IMR-90 (cell line): ENCODE results near the gene PNCK. TPM values are rescaled to one million over a fixed set of nuclear protein-coding genes. Genes with fewer than 3 reads are reported as not detected.

ENCODE experiments used
- ATAC-seq: fragments of 200-7000 bp; cut with Tn5 transposase; 2 replicates; pipeline ENCODE4 v1.9.1; 2020; ENCODE audit warnings: low read depth, mild to moderate bottlenecking, moderate library complexity
- BruUV-seq: library from RNA; stranded (reverse); fragments of 400-500 nt; replicated peaks from 2 replicates; lab custom pipeline; 2021; lab: Mats Ljungman, UMichigan
- CTCF ChIA-PET: fragments of 300-600 bp; formaldehyde crosslinking; extraction: SDS; loops from one replicate; lab custom pipeline; 2021; ENCODE audit warnings: antibody characterized with exemption; lab: Yijun Ruan, JAX
- POLR2A ChIA-PET: fragments of 300-600 bp; sonication (Branson Sonifier 250); formaldehyde crosslinking; loops from one replicate; lab custom pipeline; 2022; ENCODE audit warnings: antibody characterized with exemption; ENCODE audit not compliant: unreplicated experiment; lab: Charles Lee
- DNase-seq: peaks from one replicate; pipeline ENCODE4 v3.0.0; 2013
- H2AFZ ChIP-seq: replicated peaks from 2 replicates; pipeline ENCODE3; 2013; ENCODE audit warnings: low read length, mild to moderate bottlenecking; ENCODE audit not compliant: poor library complexity
- H2AK5ac ChIP-seq: 2 replicates; pipeline ENCODE4 v1.6.1; 2013; ENCODE audit warnings: low read depth, low read length, inconsistent platforms
- H2AK9ac ChIP-seq: replicated peaks from 2 replicates; pipeline ENCODE3; 2013; ENCODE audit warnings: mild to moderate bottlenecking, low read depth, low read length, moderate library complexity; ENCODE audit not compliant: poor library complexity
- H2BK120ac ChIP-seq: 2 replicates; pipeline ENCODE4 v1.6.1; 2013; ENCODE audit warnings: low read depth, low read length, inconsistent platforms
- H2BK15ac ChIP-seq: 3 replicates; pipeline ENCODE4 v1.6.1; 2013; ENCODE audit warnings: low read depth, low read length, inconsistent platforms
- H2BK20ac ChIP-seq: 2 replicates; pipeline ENCODE4 v1.6.1; 2013; ENCODE audit warnings: low read depth, mild to moderate bottlenecking, inconsistent platforms, low read length, moderate library complexity
- H2BK5ac ChIP-seq: 2 replicates; pipeline ENCODE4 v1.6.1; 2013; ENCODE audit warnings: mild to moderate bottlenecking, low read depth, low read length, inconsistent platforms; ENCODE audit not compliant: poor library complexity, severe bottlenecking
- H3K14ac ChIP-seq: replicated peaks from 2 replicates; pipeline ENCODE4 v1.6.1; 2013; ENCODE audit warnings: low read depth, low read length, inconsistent platforms
- H3K18ac ChIP-seq: 2 replicates; pipeline ENCODE4 v1.6.1; 2013; ENCODE audit warnings: low read depth, low read length, control low read depth
- H3K23ac ChIP-seq: 2 replicates; pipeline ENCODE4 v1.6.1; 2013; ENCODE audit warnings: low read depth, low read length, inconsistent platforms
- H3K27ac ChIP-seq: 2 replicates; pipeline ENCODE4 v1.5.1; 2013; ENCODE audit warnings: mild to moderate bottlenecking, control low read depth, low read length; ENCODE audit not compliant: insufficient read depth
- H3K27me3 ChIP-seq: 2 replicates; pipeline ENCODE4 v1.6.1; 2013; ENCODE audit warnings: low read length; ENCODE audit not compliant: control insufficient read depth, insufficient read depth
- H3K36me3 ChIP-seq: 2 replicates; pipeline ENCODE4 v1.6.1; 2013; ENCODE audit warnings: low read length, mixed read lengths; ENCODE audit not compliant: control insufficient read depth, insufficient read depth
- H3K4ac ChIP-seq: 2 replicates; pipeline ENCODE4 v1.6.1; 2013; ENCODE audit warnings: low read depth, low read length, inconsistent platforms
- H3K4me1 ChIP-seq: 2 replicates; pipeline ENCODE4 v1.6.1; 2013; ENCODE audit warnings: low read length, mixed read lengths; ENCODE audit not compliant: control insufficient read depth, insufficient read depth
- H3K4me2 ChIP-seq: 2 replicates; pipeline ENCODE4 v1.6.1; 2013; ENCODE audit warnings: low read depth, mild to moderate bottlenecking, control low read depth, low read length, moderate library complexity
- H3K4me3 ChIP-seq: 2 replicates; pipeline ENCODE4 v1.5.1; 2013; ENCODE audit warnings: low read depth, mild to moderate bottlenecking, control low read depth, low read length, moderate library complexity; ENCODE audit not compliant: insufficient read depth
- H3K56ac ChIP-seq: 2 replicates; pipeline ENCODE4 v1.6.1; 2013; ENCODE audit warnings: low read length, inconsistent platforms; ENCODE audit not compliant: insufficient read depth; ENCODE audit errors: extremely low read depth
- H3K79me1 ChIP-seq, 2 experiments: 2 replicates each; pipeline ENCODE4 v1.6.1; 2013; ENCODE audit warnings: low read length in 2 of 2, inconsistent platforms in 1 of 2, low read depth in 1 of 2
- H3K9ac ChIP-seq: 2 replicates; pipeline ENCODE4 v1.6.1; 2013; ENCODE audit warnings: low read depth, low read length, control low read depth
- H3K9me1 ChIP-seq: 2 replicates; pipeline ENCODE4 v1.6.1; 2013; ENCODE audit warnings: low read length, inconsistent platforms; ENCODE audit not compliant: insufficient read depth
- H3K9me3 ChIP-seq: 2 replicates; pipeline ENCODE4 v1.6.1; 2013; ENCODE audit warnings: low read length; ENCODE audit not compliant: control insufficient read depth, insufficient read depth
- H4K20me1 ChIP-seq: 2 replicates; pipeline ENCODE4 v1.6.1; 2013; ENCODE audit warnings: low read length, inconsistent platforms; ENCODE audit not compliant: insufficient read depth
- H4K5ac ChIP-seq: 2 replicates; pipeline ENCODE4 v1.6.1; 2013; ENCODE audit warnings: mild to moderate bottlenecking, low read depth, low read length, control low read depth
- H4K8ac ChIP-seq, 2 experiments: 2 replicates each; pipeline ENCODE4 v1.6.1; 2013; ENCODE audit warnings: low read depth in 2 of 2, low read length in 2 of 2, control low read depth in 1 of 2, inconsistent platforms in 1 of 2
- H4K91ac ChIP-seq: 2 replicates; pipeline ENCODE4 v1.6.1; 2013; ENCODE audit warnings: low read depth, low read length, inconsistent platforms; ENCODE audit not compliant: insufficient read depth
- CEBPB ChIP-seq: IDR thresholded peaks from 2 replicates; pipeline ENCODE4 v1.6.1; 2012; ENCODE audit warnings: low read depth, low read length, improper control_type of control experiment
- CTCF ChIP-seq: conservative IDR thresholded peaks from 2 replicates; pipeline ENCODE4 v1.5.1; 2012; ENCODE audit warnings: mild to moderate bottlenecking, low read depth, low read length, improper control_type of control experiment
- ELK1 ChIP-seq: fragments of 150-350 bp; IDR thresholded peaks from 2 replicates; pipeline ENCODE4 v1.6.1; 2016; ENCODE audit warnings: low read depth, mild to moderate bottlenecking, low read length, moderate library complexity, borderline replicate concordance
- MXI1 ChIP-seq: IDR thresholded peaks from 2 replicates; pipeline ENCODE4 v1.6.1; 2012; ENCODE audit warnings: low read depth, mild to moderate bottlenecking, low read length, moderate library complexity, borderline replicate concordance
- RAD21 ChIP-seq: IDR thresholded peaks from 2 replicates; pipeline ENCODE4 v1.6.1; 2012; ENCODE audit warnings: low read length, improper control_type of control experiment
- WGBS, 2 experiments: methylation state at CpG; one replicate each; pipeline versions ENCODE4 v1.1.5 to v1.1.7; 2013; ENCODE audit warnings: missing lambda C conversion rate in 2 of 2; ENCODE audit not compliant: insufficient read length in 1 of 2; ENCODE audit errors: extremely low coverage in 2 of 2; 5-methylcytosine and 5-hydroxymethylcytosine counted together
- dilution Hi-C: fragments of 300-500 bp; cut with HindIII; formaldehyde crosslinking; loops from one replicate; pipeline ENCODE4 v1.14.3; 2018; ENCODE audit warnings: low sequenced_read_pairs; ENCODE audit not compliant: unreplicated experiment
- in situ Hi-C: fragments of 300-500 bp; cut with MboI; formaldehyde crosslinking; loops from 3 replicates; pipeline ENCODE4 v1.14.3; 2019; ENCODE audit warnings: low sequenced_read_pairs, inconsistent platforms, mixed read lengths
- intact Hi-C: fragments of 100-400 bp; cut with micrococcal nuclease; formaldehyde crosslinking; loops from 2 replicates; pipeline ENCODE4 v1.10.0; 2022
- polyA plus RNA-seq, 3 experiments: library from polyadenylated mRNA; depleted of rRNA; stranded (reverse); fragments of >200 nt; gene quantifications; 2 replicates each; pipeline ENCODE4 v1.2.3, GENCODE V29; 2012; ENCODE audit warnings: low replicate concordance in 1 of 3
- total RNA-seq: library from RNA; depleted of rRNA; stranded (reverse); fragments of >200 nt; gene quantifications from 2 replicates; pipeline ENCODE4 v1.2.3, GENCODE V29; 2012

PNCK gene
- total and polyA plus RNA-seq, 2 of the 4 experiments (the other 2 are of a cell fraction): 0.18 to 0.22 TPM

- dilution Hi-C loops (no loop called here), in situ Hi-C loops (loop anchor here (25.0 kb wide), 1 partner anchor 710 kb away; no protein-coding TSS in a partner anchor), intact Hi-C loops (no loop called here)
- no peak overlapping the region for H3K56ac ChIP-seq
- H2AK5ac ChIP-seq: no peak overlapping the region
- DNase-seq (no peak), ATAC-seq (no peak)
- no peak overlapping the region for H2BK5ac ChIP-seq
- no peak overlapping the region for H3K4me3 ChIP-seq
- peaks cover 4% of the 10 kb centered on the region; the same call in 1 of the 2 replicates for H3K9me3 ChIP-seq
- no peak overlapping the region for H2BK20ac ChIP-seq
- no peaks in the 10 kb centered on the region for H3K36me3 ChIP-seq
- no peak overlapping the region for H3K14ac ChIP-seq
- no peak overlapping the region for H3K27ac ChIP-seq
- H3K27me3 ChIP-seq: peaks cover 20% of the 10 kb centered on the region
- no peak overlapping the region for H4K8ac ChIP-seq
- no peaks in the 10 kb centered on the region for H3K4me1 ChIP-seq
- no TSS peak for BruUV-seq
- H2BK120ac ChIP-seq: no peak overlapping the region
- H3K4ac ChIP-seq: no peak overlapping the region
- H2AK9ac ChIP-seq: peak overlapping the region; percentile 26
- TF ChIP-seq MXI1 (no peak), RAD21 (no peak), CEBPB (no peak), CTCF (no peak), ELK1 (no peak)
- no peaks in the 10 kb centered on the region for H3K9me1 ChIP-seq
- ChIA-PET CTCF (no interaction called here), POLR2A (no interaction called here)
- H3K79me1 ChIP-seq: no peaks in the 10 kb centered on the region
- H4K20me1 ChIP-seq: no peaks in the 10 kb centered on the region; the same call in 1 of the 2 replicates
- H3K4me2 ChIP-seq: no peak overlapping the region
- H2BK15ac ChIP-seq: no peak overlapping the region
- 51% methylated on average over 11 of the region's 53 CpGs; no CpG with 5 or more reads in 1 of the 2 experiments for WGBS, 2 experiments
- peak overlapping the region; percentile 62 for H2AFZ ChIP-seq
- no peak overlapping the region for H4K91ac ChIP-seq
- H3K23ac ChIP-seq: no peak overlapping the region
- H3K18ac ChIP-seq: no peak overlapping the region
- H3K9ac ChIP-seq: no peak overlapping the region
- no peak overlapping the region for H4K5ac ChIP-seq
These were observed 834 bp downstream of the PNCK start for GRCh38 chrX:153672531-153673427.
